Natural killer cell (primary cell): ENCODE data around the gene PHF2. TPM values are rescaled to one million over a fixed set of nuclear protein-coding genes. Genes with fewer than 3 reads are reported as not detected.

Experiments
- ATAC-seq, 3 donors: fragments of 150-1000 bp in 2 of 3; fragments of 200-7000 bp in 1 of 3; cut with Tn5 transposase; 1 replicate in 1 of 3; 2 replicates in 2 of 3; pipeline ENCODE4 v1.10.0; 2021; ENCODE audit warnings: mild to moderate bottlenecking in 2 of 3, moderate library complexity in 2 of 3
- DNase-seq, 2 donors: peaks; one replicate each; pipeline versions ENCODE4 v3.0.0 to v3.0.0-alpha.2; 2013 to 2021; ENCODE audit warnings: mixed read lengths in 1 of 2
- H3K27ac ChIP-seq: one replicate; pipeline ENCODE4 v1.5.1; 2013; ENCODE audit warnings: mild to moderate bottlenecking, low read length
- H3K27me3 ChIP-seq: one replicate; pipeline ENCODE4 v1.6.1; 2013; ENCODE audit warnings: low read length; ENCODE audit not compliant: control insufficient read depth, insufficient read depth
- H3K36me3 ChIP-seq: one replicate; pipeline ENCODE4 v1.6.1; 2013; ENCODE audit warnings: low read length; ENCODE audit not compliant: control insufficient read depth, insufficient read depth
- H3K4me1 ChIP-seq: one replicate; pipeline ENCODE4 v1.6.1; 2013; ENCODE audit warnings: low read length; ENCODE audit not compliant: control insufficient read depth, insufficient read depth
- H3K4me3 ChIP-seq: one replicate; pipeline ENCODE4 v1.5.1; 2013; ENCODE audit warnings: low read length
- H3K9me3 ChIP-seq: one replicate; pipeline ENCODE4 v1.6.1; 2013; ENCODE audit warnings: low read length; ENCODE audit not compliant: control insufficient read depth, insufficient read depth
- H3K27ac Mint-ChIP-seq, 2 donors: one replicate each; pipeline ENCODE4 v1.8.0; 2022; ENCODE audit warnings: mild to moderate bottlenecking in 2 of 2, mixed read lengths in 2 of 2, moderate library complexity in 1 of 2
- H3K27me3 Mint-ChIP-seq, 2 donors: one replicate each; pipeline ENCODE4 v1.8.0; 2022; ENCODE audit warnings: low read depth in 2 of 2, mixed read lengths in 2 of 2
- H3K36me3 Mint-ChIP-seq: one replicate; pipeline ENCODE4 v1.8.0; 2022; ENCODE audit warnings: mixed read lengths
- H3K4me1 Mint-ChIP-seq, 2 donors: one replicate each; pipeline ENCODE4 v1.8.0; 2022; ENCODE audit warnings: mixed read lengths in 2 of 2
- H3K4me3 Mint-ChIP-seq: one replicate; pipeline ENCODE4 v1.8.0; 2022; ENCODE audit warnings: mild to moderate bottlenecking, moderate library complexity, mixed read lengths
- H3K9me3 Mint-ChIP-seq, 2 donors: one replicate each; pipeline ENCODE4 v1.8.0; 2022; ENCODE audit warnings: mixed read lengths in 2 of 2
- CTCF ChIP-seq: fragments of 200-600 bp; IDR thresholded peaks from one replicate; pipeline ENCODE4 v1.8.0; 2022; ENCODE audit warnings: antibody characterized with exemption
- WGBS: methylation state at CpG from one replicate; pipeline ENCODE4 v1.1.7; 2013; ENCODE audit warnings: missing lambda C conversion rate; ENCODE audit not compliant: insufficient coverage; 5-methylcytosine and 5-hydroxymethylcytosine counted together
- intact Hi-C: fragments of 100-400 bp; cut with micrococcal nuclease; formaldehyde crosslinking; loops from one replicate; pipeline ENCODE4 v1.14.2; 2022
- total RNA-seq, 4 donors: library from RNA; stranded (reverse); fragments of 120-200 nt in 1 of 4; gene quantifications; one replicate each; pipeline versions ENCODE4 v1.2.3 to v1.2.4, GENCODE V29; 2013 to 2022

The PHF2 gene
- total RNA-seq, 3 donors from 2014 or later (not counting 1 experiment from before 2014, with no cell fraction given) = 24.8 to 28.1 (median 26.4) TPM

GRCh38 chr9:93597871-93598646 is 21.7 kb downstream of the PHF2 start:
- H3K27me3 Mint-ChIP-seq = no peaks in the 10 kb centered on the region
- H3K9me3 Mint-ChIP-seq = no peaks in the 10 kb centered on the region
- H3K9me3 ChIP-seq = no peaks in the 10 kb centered on the region
- no peaks in the 10 kb centered on the region for H3K36me3 Mint-ChIP-seq
- H3K36me3 ChIP-seq = no peaks in the 10 kb centered on the region
- 93% methylated on average over 15 of the region's 15 CpGs for WGBS
- DNase-seq = no peak
- no peak for TF ChIP-seq CTCF
- intact Hi-C loops = no loop called here
- no peak overlapping the region for H3K27ac ChIP-seq
- peaks cover 45% of the 10 kb centered on the region for H3K4me1 ChIP-seq
- H3K4me3 ChIP-seq = no peak overlapping the region
- peak overlapping the region in 1 of 2 donors; percentile 58 for H3K27ac Mint-ChIP-seq
- H3K27me3 ChIP-seq = no peaks in the 10 kb centered on the region
- peaks cover 48 to 65% of the 10 kb centered on the region in 2 donors for H3K4me1 Mint-ChIP-seq
- no peak overlapping the region for H3K4me3 Mint-ChIP-seq
- no peak for ATAC-seq

DNA sequence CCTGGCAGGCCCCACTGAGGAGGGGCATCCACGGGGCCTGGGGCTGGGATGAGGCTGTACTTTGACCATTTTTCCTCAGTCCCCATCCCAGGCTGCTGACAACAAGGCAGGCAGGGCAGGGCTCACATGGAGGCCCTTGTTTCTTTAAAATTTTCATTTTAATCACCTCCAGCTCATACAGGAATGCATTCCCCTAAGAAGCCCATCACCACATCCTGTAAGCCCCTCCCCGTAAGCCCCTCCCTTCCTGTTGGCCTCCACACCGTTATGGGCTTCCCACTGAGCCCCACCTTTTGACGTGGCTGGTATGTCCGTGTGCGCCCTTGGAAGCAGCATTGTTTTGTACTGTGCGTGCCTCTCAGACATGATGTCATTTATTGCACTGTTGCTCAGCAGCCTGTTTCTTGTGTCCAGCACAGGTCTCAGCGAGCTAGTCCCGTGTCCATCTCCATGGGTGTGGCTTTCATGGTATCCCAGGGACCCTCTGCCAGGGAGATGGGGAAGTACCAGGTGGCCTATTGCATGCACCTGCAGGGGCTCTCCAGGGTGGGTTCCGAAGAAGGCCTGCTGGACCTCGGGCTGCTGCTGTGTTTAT is 22.4 kb downstream of the PHF2 start:
- Mint-ChIP-seq H3K4me3 (peak overlapping the region; percentile 37), H3K4me1 (peaks cover 53 to 64% of the 10 kb centered on the region in 2 donors), H3K27ac (peak overlapping the region in 1 of 2 donors; percentile 58), H3K27me3 (no peaks in the 10 kb centered on the region), H3K9me3 (no peaks in the 10 kb centered on the region), H3K36me3 (no peaks in the 10 kb centered on the region)
- TF ChIP-seq CTCF = no peak
- intact Hi-C loops = no loop called here
- Histone ChIP-seq H3K27me3 (no peaks in the 10 kb centered on the region), H3K4me3 (no peak overlapping the region), H3K36me3 (no peaks in the 10 kb centered on the region), H3K9me3 (no peaks in the 10 kb centered on the region), H3K4me1 (peaks cover 45% of the 10 kb centered on the region), H3K27ac (no peak overlapping the region)
- WGBS = 59% methylated on average over 11 of the region's 11 CpGs
- DNase-seq (peak in 1 of 2 donors; percentile 38), ATAC-seq (no peak)

GRCh38 chr9:93599571-93600403 is 23.4 kb downstream of the PHF2 start:
- no peaks in the 10 kb centered on the region for H3K9me3 Mint-ChIP-seq
- intact Hi-C loops = no loop called here
- WGBS = 78% methylated on average over 17 of the region's 17 CpGs
- no peaks in the 10 kb centered on the region for H3K27me3 ChIP-seq
- H3K9me3 ChIP-seq = no peaks in the 10 kb centered on the region
- H3K36me3 ChIP-seq = no peaks in the 10 kb centered on the region
- H3K36me3 Mint-ChIP-seq = no peaks in the 10 kb centered on the region
- peaks cover 41% of the 10 kb centered on the region for H3K4me1 ChIP-seq
- no peak overlapping the region for H3K4me3 ChIP-seq
- no peak overlapping the region for H3K27ac ChIP-seq
- ATAC-seq (peak in 2 of 3 donors; percentile 18 to 29), DNase-seq (no peak)
- TF ChIP-seq CTCF = no peak
- H3K4me1 Mint-ChIP-seq = peaks cover 55 to 61% of the 10 kb centered on the region in 2 donors
- no peaks in the 10 kb centered on the region for H3K27me3 Mint-ChIP-seq
- H3K4me3 Mint-ChIP-seq = peak overlapping the region; percentile 9
- H3K27ac Mint-ChIP-seq = peak overlapping the region in 1 of 2 donors; percentile 82
